ENCODE data around the gene TBC1D21. TPM values are rescaled to one million over a fixed set of nuclear protein-coding genes. Genes with fewer than 3 reads are reported as not detected.

Gene TBC1D21
- total RNA-seq, 1 donor from 2014 or later: not detected

DNA sequence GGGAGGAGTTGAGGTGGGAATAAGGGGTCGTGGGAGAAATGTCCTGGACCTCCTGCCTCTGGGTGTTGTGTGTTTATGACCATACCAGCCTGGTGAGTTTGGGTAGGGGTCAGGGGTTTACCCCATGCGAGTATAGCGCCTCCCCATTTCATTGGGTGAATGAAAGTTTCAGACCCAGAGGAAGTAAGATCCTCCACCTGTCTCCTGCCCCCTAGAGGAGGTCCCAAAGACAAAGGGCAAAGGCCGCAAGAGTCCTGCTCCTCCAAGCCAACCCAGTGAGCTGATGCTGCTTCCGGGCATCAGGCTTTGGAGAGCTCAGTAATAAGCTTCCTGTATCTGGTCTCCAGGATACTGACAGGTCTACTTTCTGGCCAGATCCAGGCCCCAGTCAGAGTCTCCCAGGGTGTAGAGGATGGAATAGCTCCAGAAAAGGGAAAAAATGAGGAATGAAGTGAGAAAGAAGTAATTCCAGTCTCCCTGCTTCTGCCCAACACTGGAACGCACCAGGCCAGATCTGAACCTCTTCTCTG lies 6.4 kb upstream of the TBC1D21 start:
- no peak for DNase-seq (ENCODE audit: low spot score, unreplicated experiment)
- H3K27me3 Mint-ChIP-seq: peaks cover 48% of the 10 kb centered on the region

DNA sequence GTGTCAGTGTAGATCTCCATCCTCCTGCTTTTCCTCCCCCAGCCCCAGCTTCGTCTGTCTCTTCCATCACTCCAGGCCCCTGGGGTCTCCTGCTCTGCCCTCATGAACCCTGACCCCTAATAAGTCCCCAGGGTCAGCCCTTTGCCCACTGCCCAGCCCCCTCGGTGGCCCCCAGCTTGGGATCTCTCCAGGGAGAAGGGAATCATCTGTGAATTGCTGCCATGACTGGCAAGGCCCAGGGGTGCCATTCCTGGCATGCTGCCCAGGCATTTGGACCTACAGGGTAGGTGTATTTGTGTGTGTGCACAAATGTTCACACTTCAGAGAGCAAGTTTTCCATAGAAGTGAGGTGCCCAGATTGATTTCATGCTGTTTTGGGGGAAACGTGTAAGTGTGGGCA lies 5.9 kb upstream of the TBC1D21 start:
- Mint-ChIP-seq H3K36me3 (ENCODE audit: insufficient read depth) (no peaks in the 10 kb centered on the region), H3K27me3 (peaks cover 50% of the 10 kb centered on the region), H3K4me3 (ENCODE audit: low read depth) (no peak overlapping the region), H3K9me3 (ENCODE audit: low read depth) (peaks cover 3% of the 10 kb centered on the region), H3K27ac (no peak overlapping the region), H3K4me1 (ENCODE audit: low read depth) (peaks cover 7% of the 10 kb centered on the region)
- TF ChIP-seq, protein P1, sequence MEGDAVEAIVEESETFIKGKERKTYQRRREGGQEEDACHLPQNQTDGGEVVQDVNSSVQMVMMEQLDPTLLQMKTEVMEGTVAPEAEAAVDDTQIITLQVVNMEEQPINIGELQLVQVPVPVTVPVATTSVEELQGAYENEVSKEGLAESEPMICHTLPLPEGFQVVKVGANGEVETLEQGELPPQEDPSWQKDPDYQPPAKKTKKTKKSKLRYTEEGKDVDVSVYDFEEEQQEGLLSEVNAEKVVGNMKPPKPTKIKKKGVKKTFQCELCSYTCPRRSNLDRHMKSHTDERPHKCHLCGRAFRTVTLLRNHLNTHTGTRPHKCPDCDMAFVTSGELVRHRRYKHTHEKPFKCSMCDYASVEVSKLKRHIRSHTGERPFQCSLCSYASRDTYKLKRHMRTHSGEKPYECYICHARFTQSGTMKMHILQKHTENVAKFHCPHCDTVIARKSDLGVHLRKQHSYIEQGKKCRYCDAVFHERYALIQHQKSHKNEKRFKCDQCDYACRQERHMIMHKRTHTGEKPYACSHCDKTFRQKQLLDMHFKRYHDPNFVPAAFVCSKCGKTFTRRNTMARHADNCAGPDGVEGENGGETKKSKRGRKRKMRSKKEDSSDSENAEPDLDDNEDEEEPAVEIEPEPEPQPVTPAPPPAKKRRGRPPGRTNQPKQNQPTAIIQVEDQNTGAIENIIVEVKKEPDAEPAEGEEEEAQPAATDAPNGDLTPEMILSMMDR (IDR thresholded peaks at IDR 0.05; ENCODE audit: unreplicated experiment): no peak
- DNase-seq (ENCODE audit: low spot score, unreplicated experiment): no peak

More for the DNA sequence above, 6.4 kb upstream of the TBC1D21 start:
- Mint-ChIP-seq H3K36me3 (ENCODE audit: insufficient read depth) (no peaks in the 10 kb centered on the region), H3K9me3 (ENCODE audit: low read depth) (peaks cover 3% of the 10 kb centered on the region), H3K27ac (no peak overlapping the region), H3K4me1 (ENCODE audit: low read depth) (peaks cover 7% of the 10 kb centered on the region), H3K4me3 (ENCODE audit: low read depth) (no peak overlapping the region)
- TF ChIP-seq, protein P1 (IDR thresholded peaks at IDR 0.05; ENCODE audit: unreplicated experiment): peak; percentile 11

DNA sequence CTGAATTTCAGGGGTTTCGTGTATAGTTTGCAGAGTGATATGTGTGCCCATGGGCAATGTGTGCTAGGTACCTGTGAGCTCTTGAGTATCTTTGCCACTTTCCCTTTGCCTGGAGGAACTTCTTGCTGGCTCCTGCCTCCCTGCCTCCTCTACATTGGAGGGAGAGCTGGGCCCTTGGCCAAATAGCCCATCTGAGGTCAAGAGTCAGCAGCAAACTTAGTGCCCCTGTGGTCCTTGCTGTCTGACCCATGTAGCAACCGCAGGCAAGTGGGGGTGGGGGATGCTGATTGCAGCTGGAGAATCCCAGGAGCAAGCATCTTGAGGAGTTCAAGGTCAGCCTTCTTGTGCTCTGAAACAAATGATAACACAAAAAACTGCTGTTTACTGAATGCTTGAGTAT lies 5.4 kb upstream of the TBC1D21 start:
- peaks cover 53% of the 10 kb centered on the region for H3K27me3 Mint-ChIP-seq
- H3K27ac Mint-ChIP-seq: no peak overlapping the region
- peaks cover 7% of the 10 kb centered on the region for H3K4me1 Mint-ChIP-seq (ENCODE audit: low read depth)
- no peaks in the 10 kb centered on the region for H3K36me3 Mint-ChIP-seq (ENCODE audit: insufficient read depth)
- TF ChIP-seq, protein P1 (IDR thresholded peaks at IDR 0.05; ENCODE audit: unreplicated experiment): no peak
- DNase-seq (ENCODE audit: low spot score, unreplicated experiment): no peak
- peaks cover 3% of the 10 kb centered on the region for H3K9me3 Mint-ChIP-seq (ENCODE audit: low read depth)
- no peak overlapping the region for H3K4me3 Mint-ChIP-seq (ENCODE audit: low read depth)

DNA sequence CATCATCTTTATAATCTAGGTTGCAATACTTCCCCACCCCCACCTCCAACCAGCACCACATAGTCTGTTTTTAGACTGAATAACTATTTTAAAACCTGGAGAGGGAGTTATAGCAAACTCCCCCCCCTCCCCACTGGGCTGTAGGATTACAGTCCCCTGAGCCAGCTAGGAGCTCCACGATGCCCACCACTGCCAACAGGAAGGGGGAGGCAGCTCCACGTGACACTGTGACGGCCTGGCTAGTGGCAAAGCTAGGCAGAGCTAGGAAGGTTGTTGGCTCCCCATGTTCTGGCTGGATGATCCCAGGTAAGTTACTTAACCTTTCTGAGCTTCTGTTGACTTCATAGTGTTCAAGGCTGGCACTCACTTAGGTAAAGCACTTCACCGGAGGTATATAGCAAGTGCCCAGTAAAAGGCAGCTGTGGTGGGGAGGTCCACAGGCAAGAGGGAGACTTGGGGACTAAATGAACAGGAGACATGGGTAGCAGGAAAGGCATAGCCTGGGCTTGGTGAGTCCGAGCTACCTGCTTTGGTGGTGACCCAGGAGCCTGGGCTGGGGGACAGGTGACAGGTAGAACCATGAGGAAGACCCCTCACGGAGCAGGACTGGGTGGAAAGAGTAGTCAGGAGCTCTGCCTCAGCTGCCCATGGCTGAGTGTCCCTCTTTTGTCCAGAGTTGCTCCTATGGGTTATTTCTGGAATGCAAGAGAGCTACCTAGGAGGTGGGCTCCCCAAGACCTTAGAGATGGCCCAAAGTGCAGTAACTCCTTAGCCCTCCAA lies 4.0 kb upstream of the TBC1D21 start:
- peaks cover 7% of the 10 kb centered on the region for H3K4me1 Mint-ChIP-seq (ENCODE audit: low read depth)
- TF ChIP-seq, protein P1 (IDR thresholded peaks at IDR 0.05; ENCODE audit: unreplicated experiment): no peak
- no peaks in the 10 kb centered on the region for H3K9me3 Mint-ChIP-seq (ENCODE audit: low read depth)
- DNase-seq (ENCODE audit: low spot score, unreplicated experiment): no peak
- H3K4me3 Mint-ChIP-seq (ENCODE audit: low read depth): no peak overlapping the region
- no peaks in the 10 kb centered on the region for H3K36me3 Mint-ChIP-seq (ENCODE audit: insufficient read depth)
- peaks cover 59% of the 10 kb centered on the region for H3K27me3 Mint-ChIP-seq
- no peak overlapping the region for H3K27ac Mint-ChIP-seq

DNA sequence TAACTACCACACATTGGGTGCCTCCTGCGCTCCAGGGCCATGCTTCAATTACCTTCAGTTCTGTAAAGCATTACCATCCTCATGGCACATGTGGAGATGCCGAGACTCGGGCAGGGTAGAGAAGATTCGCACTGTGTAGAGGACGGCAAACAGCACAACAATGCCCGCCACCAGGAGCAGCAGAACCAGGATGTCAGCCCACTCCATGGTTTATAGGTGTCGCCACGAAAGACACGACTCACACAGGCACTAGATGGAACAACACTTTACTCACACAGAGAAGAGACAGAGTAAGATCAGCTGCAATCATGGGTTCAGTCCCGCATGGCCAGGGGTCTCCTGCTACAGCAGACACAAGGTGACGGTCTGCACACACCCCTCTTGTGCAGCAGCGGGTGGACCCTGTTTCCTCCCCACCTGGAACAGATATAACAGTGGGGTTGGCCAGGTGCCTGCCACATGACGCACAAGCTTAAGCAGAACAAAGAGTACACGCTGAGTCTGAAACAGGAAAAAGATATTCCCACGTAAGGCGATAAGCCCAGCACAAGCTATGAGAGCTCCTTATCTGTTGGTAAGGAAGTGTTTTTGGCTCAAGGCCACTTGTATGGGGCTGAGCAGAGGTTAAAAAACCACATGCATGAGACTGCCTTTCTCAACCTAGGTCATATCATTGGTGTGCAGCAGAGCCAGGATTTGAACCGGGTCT lies 2.5 kb upstream of the TBC1D21 start:
- Mint-ChIP-seq H3K9me3 (ENCODE audit: low read depth) (no peaks in the 10 kb centered on the region), H3K27me3 (peaks cover 52% of the 10 kb centered on the region), H3K4me1 (ENCODE audit: low read depth) (peaks cover 4% of the 10 kb centered on the region), H3K4me3 (ENCODE audit: low read depth) (no peak overlapping the region), H3K27ac (no peak overlapping the region), H3K36me3 (ENCODE audit: insufficient read depth) (no peaks in the 10 kb centered on the region)
- TF ChIP-seq, protein P1 (IDR thresholded peaks at IDR 0.05; ENCODE audit: unreplicated experiment): no peak
- DNase-seq (ENCODE audit: low spot score, unreplicated experiment): no peak

Data from progenitor cell of endocrine pancreas (in vitro differentiated cells).